ENCODE measurements around the gene GFY. TPM values are rescaled to one million over a fixed set of nuclear protein-coding genes. Genes with fewer than 3 reads are reported as not detected.

Gene GFY
- total and polyA plus RNA-seq, 2 donors (not counting 3 experiments of a cell fraction or from before 2014, with no cell fraction given), result not detected

DNA sequence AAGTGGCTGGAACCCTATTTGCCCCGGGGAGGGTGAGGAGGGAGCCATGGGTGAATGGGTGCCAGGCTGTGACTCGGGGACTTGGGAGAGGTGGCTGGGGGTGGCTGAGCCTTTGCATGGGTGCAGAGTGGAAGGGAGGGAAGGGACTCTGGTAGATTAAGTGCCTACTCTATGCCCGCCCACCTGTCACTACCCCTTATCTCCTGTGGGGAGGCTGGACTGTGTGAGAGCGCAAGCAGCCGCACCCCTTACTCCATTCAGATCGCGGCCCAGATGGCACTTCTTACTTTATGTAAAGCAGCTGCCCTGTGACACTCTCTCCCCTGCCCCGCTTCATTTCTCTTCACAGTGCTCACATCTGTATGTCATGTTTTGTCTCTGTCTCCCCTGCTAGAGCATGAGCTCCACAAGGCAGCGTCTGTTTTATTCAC is 34.2 kb upstream of the GFY start:
- Histone ChIP-seq H3K9me1 (replicated peaks; ENCODE audit: control insufficient read depth, extremely low read depth, insufficient read depth, low read length) (no peaks in the 10 kb centered on the region), H3K4me3 (replicated peaks in 1 of 3; ENCODE audit: insufficient read depth in 1 of 3, low read depth in 1 of 3, low read length in 3 of 3) (no peak overlapping the region), H2AFZ (ENCODE audit: low read depth, low read length) (no peak overlapping the region), H4K20me1 (replicated peaks; ENCODE audit: control insufficient read depth, extremely low read depth, insufficient read depth, low read length) (no peaks in the 10 kb centered on the region), H3K79me2 (ENCODE audit: control insufficient read depth, insufficient read depth, low read length) (no peaks in the 10 kb centered on the region), H3K9ac (replicated peaks; ENCODE audit: extremely low read depth, insufficient read depth, low read length) (no peak overlapping the region), H3K4me1 (ENCODE audit: control insufficient read depth, extremely low read depth, insufficient read depth, low read length) (no peaks in the 10 kb centered on the region), H3K27me3 (ENCODE audit: control insufficient read depth in 2 of 2, insufficient read depth in 2 of 2, low read length in 2 of 2) (peaks cover 0 to 2% of the 10 kb centered on the region in 2 experiments), H3K36me3 (ENCODE audit: control insufficient read depth in 2 of 2, extremely low read depth in 1 of 2, insufficient read depth in 2 of 2, low read length in 2 of 2) (no peaks in the 10 kb centered on the region), H3K9me3 (replicated peaks; ENCODE audit: control insufficient read depth, insufficient read depth, low read length) (no peaks in the 10 kb centered on the region), H3K4me2 (ENCODE audit: insufficient read depth, low read length) (no peak overlapping the region), H3K27ac (ENCODE audit: insufficient read depth, low read depth, low read length) (no peak overlapping the region)
- ChIA-PET POLR2A (no interaction called here), CTCF (interaction anchor here (0.6 to 1.9 kb wide), 9 partner anchors 12 to 156 kb away, joined by 3 to 11 read pairs (median 3); partner anchors contain the start of gene SLC17A7)
- FAIRE-seq (no peak), DNase-seq (ENCODE audit: low read depth, low spot score) (no peak)
- TF ChIP-seq, protein P1, sequence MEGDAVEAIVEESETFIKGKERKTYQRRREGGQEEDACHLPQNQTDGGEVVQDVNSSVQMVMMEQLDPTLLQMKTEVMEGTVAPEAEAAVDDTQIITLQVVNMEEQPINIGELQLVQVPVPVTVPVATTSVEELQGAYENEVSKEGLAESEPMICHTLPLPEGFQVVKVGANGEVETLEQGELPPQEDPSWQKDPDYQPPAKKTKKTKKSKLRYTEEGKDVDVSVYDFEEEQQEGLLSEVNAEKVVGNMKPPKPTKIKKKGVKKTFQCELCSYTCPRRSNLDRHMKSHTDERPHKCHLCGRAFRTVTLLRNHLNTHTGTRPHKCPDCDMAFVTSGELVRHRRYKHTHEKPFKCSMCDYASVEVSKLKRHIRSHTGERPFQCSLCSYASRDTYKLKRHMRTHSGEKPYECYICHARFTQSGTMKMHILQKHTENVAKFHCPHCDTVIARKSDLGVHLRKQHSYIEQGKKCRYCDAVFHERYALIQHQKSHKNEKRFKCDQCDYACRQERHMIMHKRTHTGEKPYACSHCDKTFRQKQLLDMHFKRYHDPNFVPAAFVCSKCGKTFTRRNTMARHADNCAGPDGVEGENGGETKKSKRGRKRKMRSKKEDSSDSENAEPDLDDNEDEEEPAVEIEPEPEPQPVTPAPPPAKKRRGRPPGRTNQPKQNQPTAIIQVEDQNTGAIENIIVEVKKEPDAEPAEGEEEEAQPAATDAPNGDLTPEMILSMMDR (IDR thresholded peaks at IDR 0.05; ENCODE audit: extremely low read depth in 1 of 2, insufficient read depth in 1 of 2, low read depth in 1 of 2, low read length in 2 of 2), result no peak
- TF ChIP-seq GATA2 (IDR thresholded peaks at IDR 0.05; ENCODE audit: insufficient read depth, insufficient read length, low read depth, low read length), result no peak
- no TSS peak for BruUV-seq (replicated peaks)
- intact Hi-C loops (cut with micrococcal nuclease) (no loop called here), dilution Hi-C loops (cut with MboI; ENCODE audit: extremely low pct_ligation_motif_present, low sequenced_read_pairs) (no loop called here)

- H3K4me2 ChIP-seq (ENCODE audit: insufficient read depth, low read length), result no peak overlapping the region
- BruUV-seq (replicated peaks), result no TSS peak
- H3K4me3 ChIP-seq (replicated peaks in 1 of 3; ENCODE audit: insufficient read depth in 1 of 3, low read depth in 1 of 3, low read length in 3 of 3), result no peak overlapping the region
- H3K9me3 ChIP-seq (replicated peaks; ENCODE audit: control insufficient read depth, insufficient read depth, low read length), result no peaks in the 10 kb centered on the region
- no peak overlapping the region for H2AFZ ChIP-seq (ENCODE audit: low read depth, low read length)
- FAIRE-seq, result peak; percentile 91
- no peaks in the 10 kb centered on the region for H3K9me1 ChIP-seq (replicated peaks; ENCODE audit: control insufficient read depth, extremely low read depth, insufficient read depth, low read length)
- H3K27ac ChIP-seq (ENCODE audit: insufficient read depth, low read depth, low read length), result no peak overlapping the region
- H3K36me3 ChIP-seq (ENCODE audit: control insufficient read depth in 2 of 2, extremely low read depth in 1 of 2, insufficient read depth in 2 of 2, low read length in 2 of 2), result no peaks in the 10 kb centered on the region
- H3K27me3 ChIP-seq (ENCODE audit: control insufficient read depth in 2 of 2, insufficient read depth in 2 of 2, low read length in 2 of 2), result peaks cover 0 to 2% of the 10 kb centered on the region in 2 experiments
- TF ChIP-seq FOS (IDR thresholded peaks at IDR 0.05; ENCODE audit: borderline replicate concordance, insufficient read depth, low read length), result no peak
- TF ChIP-seq, protein P1 (IDR thresholded peaks at IDR 0.05; ENCODE audit: extremely low read depth in 1 of 2, insufficient read depth in 1 of 2, low read depth in 1 of 2, low read length in 2 of 2), result peak; percentile 68 to 81
- TF ChIP-seq, protein P2, sequence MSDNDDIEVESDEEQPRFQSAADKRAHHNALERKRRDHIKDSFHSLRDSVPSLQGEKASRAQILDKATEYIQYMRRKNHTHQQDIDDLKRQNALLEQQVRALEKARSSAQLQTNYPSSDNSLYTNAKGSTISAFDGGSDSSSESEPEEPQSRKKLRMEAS (IDR thresholded peaks at IDR 0.05; ENCODE audit: insufficient read depth, insufficient read length), result no peak
- TF ChIP-seq JUN (IDR thresholded peaks at IDR 0.05; ENCODE audit: borderline replicate concordance, insufficient read depth, insufficient read length, low read depth), result no peak
- no peaks in the 10 kb centered on the region for H4K20me1 ChIP-seq (replicated peaks; ENCODE audit: control insufficient read depth, extremely low read depth, insufficient read depth, low read length)
- ChIA-PET CTCF (interaction anchor here (0.6 to 1.9 kb wide), 17 partner anchors 13 to 155 kb away, joined by 3 to 11 read pairs (median 3); partner anchors contain the start of gene SLC17A7), POLR2A (no interaction called here)
- intact Hi-C loops (cut with micrococcal nuclease) (loop anchor here (1.0 to 2.0 kb wide), 2 partner anchors 29 to 52 kb away; partner anchors contain the start of genes DKKL1 and TEAD2), dilution Hi-C loops (cut with MboI; ENCODE audit: extremely low pct_ligation_motif_present, low sequenced_read_pairs) (no loop called here)
- no peaks in the 10 kb centered on the region for H3K79me2 ChIP-seq (ENCODE audit: control insufficient read depth, insufficient read depth, low read length)
- no peak overlapping the region for H3K9ac ChIP-seq (replicated peaks; ENCODE audit: extremely low read depth, insufficient read depth, low read length)
- no peaks in the 10 kb centered on the region for H3K4me1 ChIP-seq (ENCODE audit: control insufficient read depth, extremely low read depth, insufficient read depth, low read length)
- peak; percentile 55 for DNase-seq (ENCODE audit: low read depth, low spot score)
These were observed 33.4 kb upstream of the GFY start for GRCh38 chr19:49391581-49392399.

Measured in endothelial cell of umbilical vein (primary cell).